ENCODE results near the gene MED31. TPM values are rescaled to one million over a fixed set of nuclear protein-coding genes. Genes with fewer than 3 reads are reported as not detected.
A peak's percentile ranks its signal among the peaks of the same experiment; 100 is the strongest.

The MED31 gene
- total RNA-seq, 1 experiment from 2014 or later: 18.8 TPM

DNA sequence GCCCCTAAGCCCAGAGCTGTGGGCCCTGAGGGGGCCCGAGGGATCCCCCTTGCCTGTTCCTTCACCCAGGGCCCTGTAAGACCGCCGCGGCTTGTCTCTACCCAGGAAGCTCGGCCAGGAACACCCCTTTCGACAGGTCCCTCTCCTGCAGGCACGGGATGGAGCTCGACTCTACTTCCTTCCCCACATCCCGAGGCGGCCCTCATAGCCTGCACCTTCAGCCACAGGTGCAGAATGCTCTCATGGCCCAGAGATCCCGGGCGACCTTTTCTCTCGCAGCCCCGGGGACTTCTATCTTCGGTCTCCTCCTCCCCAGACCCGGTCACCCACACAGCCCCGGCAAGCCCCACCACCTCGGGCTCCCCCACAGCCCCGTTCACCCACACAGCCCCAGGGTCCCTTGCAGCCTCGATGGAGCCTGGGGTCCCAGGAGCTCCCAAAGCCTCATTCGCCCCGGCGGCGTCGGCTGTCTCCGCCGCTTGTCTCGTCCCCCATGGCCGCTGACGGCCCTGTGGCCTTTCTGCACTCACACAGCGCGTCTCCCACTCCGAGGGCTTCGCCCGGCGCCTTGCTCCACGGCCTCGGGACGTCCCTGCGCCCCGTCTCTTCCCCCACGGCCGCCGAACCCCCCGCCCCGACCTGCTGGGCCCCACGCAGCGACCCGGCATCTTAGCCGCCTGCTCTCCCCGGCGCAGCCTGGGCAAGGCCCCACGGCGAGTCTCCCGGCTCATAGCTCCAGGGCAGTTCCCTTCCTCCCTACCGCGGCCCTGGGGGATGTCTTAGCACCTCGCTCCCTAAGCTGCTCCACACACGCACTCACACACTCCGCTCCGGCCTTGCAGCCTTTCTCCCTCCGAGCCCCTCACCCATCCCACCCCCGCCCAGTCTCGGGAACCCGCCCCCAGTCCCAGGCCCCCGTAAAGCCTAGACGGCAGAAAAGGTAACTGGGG is 11.5 kb downstream of the MED31 start:
- Histone ChIP-seq H3K9me2 (replicated peaks; ENCODE audit: low read length) (no peaks in the 10 kb centered on the region), H3K4me3 (ENCODE audit: low read length) (peak overlapping the region; percentile 80), H3K79me2 (ENCODE audit: low read length) (peaks cover 53% of the 10 kb centered on the region), H3K4me2 (ENCODE audit: low read length) (peak overlapping the region; percentile 96), H3K4me1 (ENCODE audit: insufficient read depth, low read length) (peaks cover 37% of the 10 kb centered on the region), H4K20me1 (ENCODE audit: low read length) (peaks cover 26% of the 10 kb centered on the region), H3K27ac (ENCODE audit: low read length) (peak overlapping the region; percentile 82), H3K9me3 (ENCODE audit: low read length) (no peaks in the 10 kb centered on the region), H3K36me3 (ENCODE audit: low read depth, low read length) (peaks cover 7% of the 10 kb centered on the region; the same call in 1 of the 2 replicates), H2AFZ (ENCODE audit: low read length) (peak overlapping the region; percentile 97), H3F3A (ENCODE audit: low read length, unreplicated experiment) (peaks cover 23% of the 10 kb centered on the region), H3K27me3 (ENCODE audit: low read length) (no peaks in the 10 kb centered on the region), H3K9ac (ENCODE audit: low read length) (peak overlapping the region; percentile 87)
- ATAC-seq (peak; percentile 29), DNase-seq (peak; percentile 39)
- TF ChIP-seq EZH2 (IDR thresholded peaks at IDR 0.05; ENCODE audit: low read length, unreplicated experiment) (no peak), CTCF (conservative IDR thresholded peaks at IDR 0.05; ENCODE audit: low read depth, low read length) (no peak), EZH2phosphoT487 (IDR thresholded peaks at IDR 0.05; ENCODE audit: borderline replicate concordance, low read length) (no peak)
- no TSS peak for BruUV-seq (replicated peaks)
- ChIA-PET POLR2A (ENCODE audit: unreplicated experiment) (interaction anchor here (0.7 kb wide), 2 partner anchors 275 to 1159 kb away, joined by 3 to 4 read pairs; no protein-coding TSS in a partner anchor), CTCF (interaction anchor here (1.6 kb wide), 1 partner anchor 9 kb away, joined by 7 read pairs; no protein-coding TSS in a partner anchor)
- intact Hi-C loops (cut with micrococcal nuclease): no loop called here

GRCh38 chr17:6639014-6639585 is 12.3 kb downstream of the MED31 start:
- Histone ChIP-seq H3K27ac (ENCODE audit: low read length) (no peak overlapping the region), H4K20me1 (ENCODE audit: low read length) (peaks cover 20% of the 10 kb centered on the region)
- BruUV-seq (replicated peaks): no TSS peak

More at GRCh38 chr17:6639014-6639585, 12.3 kb downstream of the MED31 start:
- POLR2A ChIA-PET (ENCODE audit: unreplicated experiment): interaction anchor here (0.6 kb wide), 1 partner anchor 1983 kb away, joined by 6 read pairs; no protein-coding TSS in a partner anchor
- Histone ChIP-seq H3K27me3 (ENCODE audit: low read length) (no peaks in the 10 kb centered on the region), H3K9me3 (ENCODE audit: low read length) (no peaks in the 10 kb centered on the region), H3F3A (ENCODE audit: low read length, unreplicated experiment) (peaks cover 15% of the 10 kb centered on the region), H3K9me2 (replicated peaks; ENCODE audit: low read length) (no peaks in the 10 kb centered on the region), H3K4me1 (ENCODE audit: insufficient read depth, low read length) (peaks cover 29% of the 10 kb centered on the region), H3K4me2 (ENCODE audit: low read length) (peak overlapping the region; percentile 96), H3K36me3 (ENCODE audit: low read depth, low read length) (0 out of 2 replicates have a peak, but pooled peaks cover under 1% of the 10 kb centered on the region), H3K9ac (ENCODE audit: low read length) (peak overlapping the region; percentile 87), H3K79me2 (ENCODE audit: low read length) (peaks cover 46% of the 10 kb centered on the region), H2AFZ (ENCODE audit: low read length) (peak overlapping the region; percentile 97; the same call in 1 of the 2 replicates), H3K4me3 (ENCODE audit: low read length) (peak overlapping the region; percentile 80)
- CTCF ChIA-PET: interaction anchor here (1.6 kb wide), 1 partner anchor 9 kb away, joined by 7 read pairs; no protein-coding TSS in a partner anchor
- intact Hi-C loops (cut with micrococcal nuclease): no loop called here
- no peak for TF ChIP-seq EZH2phosphoT487 (IDR thresholded peaks at IDR 0.05; ENCODE audit: borderline replicate concordance, low read length)
- TF ChIP-seq CTCF (conservative IDR thresholded peaks at IDR 0.05; ENCODE audit: low read depth, low read length): no peak
- TF ChIP-seq EZH2 (IDR thresholded peaks at IDR 0.05; ENCODE audit: low read length, unreplicated experiment): no peak
- ATAC-seq: no peak
- no peak for DNase-seq

Measured in PC-3 (cell line).